Kidney (tissue), 14 donors: ENCODE results near the gene HTT-AS. TPM values are rescaled to one million over a fixed set of nuclear protein-coding genes. Genes with fewer than 3 reads are reported as not detected.

Source experiments
- DNase-seq, 5 donors: peaks; one replicate each; pipeline ENCODE4 v3.0.0-alpha.2; 2013 to 2020
- FAIRE-seq: peaks from 2 replicates; lab custom pipeline; 2012; peaks lifted over from hg19 to GRCh38; lab: Jason Lieb, UNC
- H3K27ac ChIP-seq, 2 donors: one replicate each; pipeline ENCODE4 v1.7.0; 2013; ENCODE audit warnings: low read depth in 2 of 2, low read length in 2 of 2, inconsistent platforms in 1 of 2
- H3K27me3 ChIP-seq: one replicate; pipeline ENCODE4 v1.7.1; 2013; ENCODE audit warnings: low read length, inconsistent platforms; ENCODE audit not compliant: control insufficient read depth, insufficient read depth
- H3K36me3 ChIP-seq, 3 donors: one replicate each; pipeline versions ENCODE4 v1.7.0 to v1.7.1; 2013; ENCODE audit warnings: low read length in 3 of 3, control low read depth in 1 of 3, inconsistent platforms in 1 of 3; ENCODE audit not compliant: insufficient read depth in 3 of 3, control insufficient read depth in 2 of 3
- H3K4me1 ChIP-seq, 3 donors: one replicate each; pipeline versions ENCODE4 v1.7.0 to v1.7.1; 2013; ENCODE audit warnings: low read length in 3 of 3, inconsistent platforms in 1 of 3, low read depth in 1 of 3; ENCODE audit not compliant: control insufficient read depth in 2 of 3, insufficient read depth in 2 of 3
- H3K4me3 ChIP-seq, 3 donors: one replicate each; pipeline versions ENCODE4 v1.7.0 to v1.8.1; 2013; ENCODE audit warnings: low read length in 3 of 3, control low read depth in 1 of 3, inconsistent platforms in 1 of 3
- H3K9ac ChIP-seq, 3 donors: one replicate each; pipeline versions ENCODE4 v1.7.0 to v1.7.1; 2013; ENCODE audit warnings: low read length in 3 of 3, control low read depth in 1 of 3, inconsistent platforms in 1 of 3
- H3K9me3 ChIP-seq, 3 donors: one replicate each; pipeline versions ENCODE4 v1.7.0 to v1.7.1; 2013; ENCODE audit warnings: low read length in 3 of 3, control low read depth in 1 of 3, inconsistent platforms in 1 of 3; ENCODE audit not compliant: control insufficient read depth in 2 of 3, insufficient read depth in 1 of 3
- intact Hi-C: fragments of 100-400 bp; cut with DNase I; formaldehyde crosslinking; loops from one replicate; pipeline ENCODE4 v1.11.1; 2022
- polyA plus RNA-seq: library from polyadenylated mRNA; stranded (reverse); fragments of 350-450 nt; fragmentation: Illumina TruSeq; extraction: RNeasy Lipid Tissue Mini Kit (QIAGEN cat#74804); gene quantifications from one replicate; pipeline ENCODE4 v1.2.3, GENCODE V29; 2014; ENCODE audit warnings: low read depth, low replicate concordance; ENCODE audit not compliant: insufficient read depth
- total RNA-seq: library from RNA; stranded (reverse); fragmentation: NEBNext Ultra II Directional; extraction: Animal tissue kit (Norgen Biotek cat#: 25700); gene quantifications from one replicate; pipeline ENCODE4 v1.2.1, GENCODE V29; 2021
- TF ChIP-seq, protein P1 (sequence below): IDR thresholded peaks from 3 replicates; pipeline ENCODE4 v1.5.1; 2012; ENCODE audit warnings: mild to moderate bottlenecking, moderate library complexity, borderline replicate concordance; ENCODE audit not compliant: insufficient read depth; ENCODE audit errors: extremely low read depth
- donor health status: control.
- donor health status: control.
- donor health status: control.
- donor health status: control.
- donor health status: control.
- donor health status: DM: yes; HTN: yes; CAD: no.
- donor health status: Normal renal cell carcinoma (clear cell type).

HTT-AS gene
- total and polyA plus RNA-seq, 2 donors from 2014 or later, result not detected

DNA sequence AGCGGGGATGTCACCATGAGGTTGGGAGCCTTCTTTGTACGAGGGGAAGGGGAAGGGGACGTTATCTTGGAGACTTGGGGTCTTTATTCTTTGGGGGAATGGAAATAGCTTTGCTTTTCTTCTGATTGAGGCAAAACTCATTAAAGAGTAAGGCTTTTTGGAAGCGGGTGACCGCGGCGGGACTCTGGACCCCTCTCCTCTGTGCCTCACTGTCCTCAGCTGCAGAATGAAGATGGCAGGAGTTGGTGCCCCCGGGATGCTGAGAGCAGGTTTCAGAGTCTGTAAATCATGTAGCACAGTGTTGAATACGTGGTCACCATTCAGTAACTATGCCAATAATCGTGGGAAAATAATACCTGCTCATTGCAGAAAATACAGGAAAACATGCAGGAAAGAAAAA lies 32.1 kb downstream of the HTT-AS start:
- peak overlapping the region in 1 of 3 donors; percentile 22 for H3K9ac ChIP-seq
- no peak overlapping the region for H3K27ac ChIP-seq
- H3K4me3 ChIP-seq, result peak overlapping the region; percentile 20 to 56 (median 23)
- peaks cover 0 to 3% (median 0%) of the 10 kb centered on the region in 3 donors for H3K4me1 ChIP-seq
- TF ChIP-seq, protein P1, sequence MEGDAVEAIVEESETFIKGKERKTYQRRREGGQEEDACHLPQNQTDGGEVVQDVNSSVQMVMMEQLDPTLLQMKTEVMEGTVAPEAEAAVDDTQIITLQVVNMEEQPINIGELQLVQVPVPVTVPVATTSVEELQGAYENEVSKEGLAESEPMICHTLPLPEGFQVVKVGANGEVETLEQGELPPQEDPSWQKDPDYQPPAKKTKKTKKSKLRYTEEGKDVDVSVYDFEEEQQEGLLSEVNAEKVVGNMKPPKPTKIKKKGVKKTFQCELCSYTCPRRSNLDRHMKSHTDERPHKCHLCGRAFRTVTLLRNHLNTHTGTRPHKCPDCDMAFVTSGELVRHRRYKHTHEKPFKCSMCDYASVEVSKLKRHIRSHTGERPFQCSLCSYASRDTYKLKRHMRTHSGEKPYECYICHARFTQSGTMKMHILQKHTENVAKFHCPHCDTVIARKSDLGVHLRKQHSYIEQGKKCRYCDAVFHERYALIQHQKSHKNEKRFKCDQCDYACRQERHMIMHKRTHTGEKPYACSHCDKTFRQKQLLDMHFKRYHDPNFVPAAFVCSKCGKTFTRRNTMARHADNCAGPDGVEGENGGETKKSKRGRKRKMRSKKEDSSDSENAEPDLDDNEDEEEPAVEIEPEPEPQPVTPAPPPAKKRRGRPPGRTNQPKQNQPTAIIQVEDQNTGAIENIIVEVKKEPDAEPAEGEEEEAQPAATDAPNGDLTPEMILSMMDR, result no peak
- DNase-seq, result no peak
- H3K27me3 ChIP-seq, result no peaks in the 10 kb centered on the region
- no peak for FAIRE-seq
- no peaks in the 10 kb centered on the region for H3K36me3 ChIP-seq
- H3K9me3 ChIP-seq, result no peaks in the 10 kb centered on the region
- intact Hi-C loops, result no loop called here

DNA sequence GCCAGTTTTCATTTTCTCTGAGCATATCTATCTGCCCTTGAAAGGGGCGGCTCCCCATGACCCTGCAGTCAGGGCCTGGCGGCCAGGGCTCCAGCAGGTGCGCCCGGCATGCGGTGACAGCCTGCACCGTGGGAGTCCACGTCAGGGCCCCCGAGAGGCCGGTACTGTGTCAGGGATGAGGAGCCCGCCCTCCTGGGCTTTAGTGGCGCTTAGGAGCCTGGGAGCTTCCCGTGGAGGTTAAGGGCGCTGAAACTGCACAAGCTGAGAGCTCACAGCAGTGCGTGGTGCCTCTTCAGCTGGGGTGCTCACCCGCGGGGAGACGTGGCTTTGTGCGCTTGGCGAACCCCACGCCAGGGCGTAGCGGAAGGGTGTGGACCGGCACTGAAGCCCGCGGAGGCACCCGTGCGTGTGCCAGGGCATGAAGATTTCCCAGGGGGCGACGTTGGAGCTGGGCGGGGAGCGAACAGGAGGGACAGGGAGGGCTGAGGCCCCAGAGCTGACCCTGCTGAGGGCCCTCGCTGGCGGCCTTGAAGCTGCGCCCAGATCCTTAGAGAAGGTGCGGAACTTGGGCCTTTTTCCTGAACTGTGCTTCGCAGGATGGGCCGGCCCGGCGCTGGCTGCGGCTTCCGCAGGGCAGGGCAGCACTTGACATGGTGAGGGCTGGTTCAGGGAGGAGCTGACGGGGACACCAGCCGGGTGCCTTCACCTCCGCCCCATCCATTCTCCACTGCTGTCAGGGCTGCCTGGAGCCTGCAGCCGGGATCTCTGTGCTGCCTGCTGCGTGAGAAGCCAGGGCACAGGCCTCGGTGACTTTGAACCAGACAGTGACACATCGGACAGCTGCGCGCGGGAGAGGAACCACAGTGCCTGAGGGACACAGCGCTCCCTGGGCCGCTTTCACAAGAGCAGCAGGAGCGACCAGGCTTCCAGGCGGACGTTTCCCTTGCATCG lies 32.9 kb downstream of the HTT-AS start:
- Histone ChIP-seq H3K9me3 (no peaks in the 10 kb centered on the region), H3K27me3 (no peaks in the 10 kb centered on the region), H3K36me3 (no peaks in the 10 kb centered on the region), H3K4me1 (peaks cover 0 to 5% (median 0%) of the 10 kb centered on the region in 3 donors), H3K9ac (peak overlapping the region in 1 of 3 donors; percentile 34), H3K4me3 (peak overlapping the region; percentile 23 to 56 (median 41)), H3K27ac (no peak overlapping the region)
- TF ChIP-seq, protein P1, result no peak
- intact Hi-C loops, result no loop called here
- DNase-seq (peak; percentile 53 to 87 (median 57)), FAIRE-seq (no peak)

DNA sequence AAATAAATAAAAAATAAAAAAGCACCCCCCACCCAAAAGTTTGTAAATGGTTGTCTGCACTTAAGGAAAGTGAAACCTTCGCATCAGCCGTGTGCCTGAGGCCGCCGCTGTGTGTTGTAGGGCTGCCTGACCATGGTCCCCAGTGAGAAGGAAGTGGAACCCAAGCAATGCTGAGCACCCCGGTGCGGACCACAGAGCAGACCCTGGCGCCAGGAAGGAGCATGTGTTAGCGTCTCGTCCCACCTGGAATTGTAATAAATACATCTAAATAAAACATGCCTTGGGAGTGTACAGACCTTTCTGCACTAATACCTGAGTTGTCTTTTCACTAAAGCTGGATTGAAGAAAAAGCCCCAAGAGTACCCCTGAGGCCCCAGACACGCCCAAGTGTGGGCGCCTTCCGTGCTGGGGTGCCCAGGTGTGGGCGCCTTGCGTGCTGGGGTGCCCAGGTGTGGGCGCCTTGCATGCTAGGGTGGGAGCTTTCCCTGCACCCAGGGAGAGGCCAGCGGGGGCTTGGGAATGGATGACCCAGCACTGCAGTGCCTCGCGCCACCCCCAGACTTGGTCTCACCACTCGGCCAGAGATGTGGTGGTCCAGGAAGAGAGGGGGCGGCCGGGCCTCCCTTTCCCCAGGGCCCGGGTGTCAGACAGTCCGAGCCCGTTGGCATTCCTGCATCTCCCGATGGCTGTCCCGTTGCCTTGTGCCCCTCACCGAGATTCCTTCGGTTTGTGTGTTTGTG lies 33.7 kb downstream of the HTT-AS start:
- FAIRE-seq, result no peak
- Histone ChIP-seq H3K27me3 (no peaks in the 10 kb centered on the region), H3K9ac (no peak overlapping the region), H3K9me3 (no peaks in the 10 kb centered on the region), H3K4me1 (peaks cover 0 to 5% (median 0%) of the 10 kb centered on the region in 3 donors), H3K4me3 (peak overlapping the region in 1 of 3 donors; percentile 56), H3K36me3 (no peaks in the 10 kb centered on the region), H3K27ac (no peak overlapping the region)
- no peak for DNase-seq
- TF ChIP-seq, protein P1, result no peak
- intact Hi-C loops, result no loop called here
